ENCODE data around the gene PIP4K2B.
"Not testable (repeated sequence)": the region's sequence is repeated elsewhere in the genome, so short reads cannot be mapped to it uniquely, and the experiment has no call there.

Gene PIP4K2B

GRCh38 chr17:38799501-38800236, at the start of gene PIP4K2B:
TSS of gene PIP4K2B (minus strand) at chr17:38799556. CDS start at chr17:38799424, 132 bp downstream.
- peak; percentile 76 to 81 for DNase-seq

GRCh38 chr17:38848557-38848891, 49.2 kb upstream of the PIP4K2B start:
- DNase-seq = no peak

GRCh38 chr17:38844261-38844757, 45.0 kb upstream of the PIP4K2B start:
- DNase-seq = no peak

- no peak for DNase-seq
Observed at GRCh38 chr17:38825762-38826247, 26.4 kb upstream of the PIP4K2B start.

- peak; percentile 89 to 95 for DNase-seq
Observed at GRCh38 chr17:38824899-38825761, 25.8 kb upstream of the PIP4K2B start, which contains the start of gene CWC25. TSS of gene CWC25 (minus strand) at chr17:38825321. CDS start at chr17:38825183, 138 bp downstream.

GRCh38 chr17:38815576-38816193, 16.3 kb upstream of the PIP4K2B start:
- no peak for DNase-seq

GRCh38 chr17:38809828-38810227, 10.5 kb upstream of the PIP4K2B start:
- no peak for DNase-seq

- DNase-seq = no peak
Observed at GRCh38 chr17:38800237-38800760, 943 bp upstream of the PIP4K2B start.

- DNase-seq = peak in 1 of 2 donors; percentile 42
Observed at GRCh38 chr17:38798614-38799500, 499 bp downstream of the PIP4K2B start.

GRCh38 chr17:38797828-38798227, 1.5 kb downstream of the PIP4K2B start:
- no peak for DNase-seq

- no peak for DNase-seq
Observed at GRCh38 chr17:38797158-38797490, 2.2 kb downstream of the PIP4K2B start.

GRCh38 chr17:38796451-38797157, 2.8 kb downstream of the PIP4K2B start:
- no peak for DNase-seq

- DNase-seq = no peak
Observed at GRCh38 chr17:38794221-38794620, 5.1 kb downstream of the PIP4K2B start.

GRCh38 chr17:38791162-38791561, 8.2 kb downstream of the PIP4K2B start:
- DNase-seq = no peak

GRCh38 chr17:38790148-38790707, 9.1 kb downstream of the PIP4K2B start:
- not testable (repeated sequence) for DNase-seq

GRCh38 chr17:38789185-38789584, 10.2 kb downstream of the PIP4K2B start:
- no peak for DNase-seq

GRCh38 chr17:38787999-38788398, 11.4 kb downstream of the PIP4K2B start:
- DNase-seq = not testable (repeated sequence)

GRCh38 chr17:38786372-38786771, 13.0 kb downstream of the PIP4K2B start:
- no peak for DNase-seq

- no peak for DNase-seq
Observed at GRCh38 chr17:38783227-38783626, 16.1 kb downstream of the PIP4K2B start.

GRCh38 chr17:38779965-38780752, 19.2 kb downstream of the PIP4K2B start:
- DNase-seq = no peak
